PC-3 (cell line): ENCODE results near the gene PLCL1. TPM values are rescaled to one million over a fixed set of nuclear protein-coding genes. Genes with fewer than 3 reads are reported as not detected.

Experiments used
- ATAC-seq: fragments of 200-7000 bp; cut with Tn5 transposase; 2 replicates; pipeline ENCODE4 v1.9.1; 2020; ENCODE audit warnings: mild to moderate bottlenecking, moderate library complexity
- BruUV-seq: library from RNA; stranded (reverse); fragments of 400-500 nt; replicated peaks from 2 replicates; lab custom pipeline; 2021; lab: Mats Ljungman, UMichigan
- CTCF ChIA-PET: fragments of 300-600 bp; sonication (Branson Sonifier 250); formaldehyde crosslinking; loops from one replicate; lab custom pipeline; 2022; ENCODE audit warnings: antibody characterized with exemption; lab: Charles Lee
- POLR2A ChIA-PET: fragments of 300-600 bp; sonication (Branson Sonifier 250); formaldehyde crosslinking; loops from one replicate; lab custom pipeline; 2022; ENCODE audit warnings: antibody characterized with exemption; ENCODE audit not compliant: unreplicated experiment; lab: Charles Lee
- DNase-seq: peaks from one replicate; pipeline ENCODE4 v3.0.0-alpha.2; 2015
- H2AFZ ChIP-seq: fragments of 300-600 bp; sonication (generic); 2 replicates; pipeline ENCODE4 v1.6.0; 2016; ENCODE audit warnings: antibody characterized with exemption, low read length
- H3F3A ChIP-seq: fragments of 300-600 bp; sonication (generic); one replicate; pipeline ENCODE4 v1.6.0; 2017; ENCODE audit warnings: antibody characterized with exemption, low read length, control low read depth, mild to moderate bottlenecking; ENCODE audit not compliant: unreplicated experiment
- H3K27ac ChIP-seq: fragments of 300-600 bp; sonication (generic); 2 replicates; pipeline ENCODE4 v1.5.1; 2016; ENCODE audit warnings: mild to moderate bottlenecking, low read length
- H3K27me3 ChIP-seq: fragments of 300-600 bp; sonication (generic); 2 replicates; pipeline ENCODE4 v1.6.1; 2016; ENCODE audit warnings: low read length, mixed read lengths
- H3K36me3 ChIP-seq: fragments of 300-600 bp; sonication (generic); 2 replicates; pipeline ENCODE4 v1.6.1; 2016; ENCODE audit warnings: low read depth, mixed run types, low read length, mixed read lengths
- H3K4me1 ChIP-seq: fragments of 300-600 bp; sonication (generic); 2 replicates; pipeline ENCODE4 v1.5.1; 2016; ENCODE audit warnings: low read length; ENCODE audit not compliant: insufficient read depth
- H3K4me2 ChIP-seq: fragments of 300-600 bp; sonication (generic); 2 replicates; pipeline ENCODE4 v1.6.0; 2016; ENCODE audit warnings: low read length
- H3K4me3 ChIP-seq: fragments of 300-600 bp; sonication (generic); 2 replicates; pipeline ENCODE4 v1.5.1; 2016; ENCODE audit warnings: mild to moderate bottlenecking, low read length, mixed read lengths
- H3K79me2 ChIP-seq: fragments of 300-600 bp; sonication (generic); 2 replicates; pipeline ENCODE4 v1.6.1; 2017; ENCODE audit warnings: low read length, mixed read lengths
- H3K9ac ChIP-seq: fragments of 300-600 bp; sonication (generic); 2 replicates; pipeline ENCODE4 v1.6.0; 2016; ENCODE audit warnings: mild to moderate bottlenecking, low read length
- H3K9me2 ChIP-seq: fragments of 300-600 bp; sonication (generic); replicated peaks from 2 replicates; pipeline ENCODE4 v1.6.1; 2016; ENCODE audit warnings: mixed run types, low read length, mixed read lengths
- H3K9me3 ChIP-seq: fragments of 300-600 bp; sonication (generic); 2 replicates; pipeline ENCODE4 v1.6.1; 2016; ENCODE audit warnings: low read length, mixed read lengths
- H4K20me1 ChIP-seq: fragments of 300-600 bp; sonication (generic); 2 replicates; pipeline ENCODE4 v1.6.1; 2016; ENCODE audit warnings: low read length, mixed read lengths
- CTCF ChIP-seq: fragments of 300-600 bp; sonication (generic); conservative IDR thresholded peaks from 2 replicates; pipeline ENCODE4 v1.5.1; 2017; ENCODE audit warnings: antibody characterized with exemption, low read depth, mild to moderate bottlenecking, low read length
- EZH2 ChIP-seq: fragments of 300-600 bp; sonication (generic); IDR thresholded peaks from one replicate; pipeline ENCODE4 v1.6.1; 2017; ENCODE audit warnings: antibody characterized with exemption, mild to moderate bottlenecking, low read length; ENCODE audit not compliant: unreplicated experiment
- EZH2phosphoT487 ChIP-seq: fragments of 300-600 bp; sonication (generic); IDR thresholded peaks from 2 replicates; pipeline ENCODE4 v1.6.1; 2018; ENCODE audit warnings: mild to moderate bottlenecking, antibody characterized with exemption, low read length, borderline replicate concordance
- intact Hi-C: fragments of 100-400 bp; cut with micrococcal nuclease; formaldehyde crosslinking; loops from 2 replicates; pipeline ENCODE4 v1.9.0; 2023
- total RNA-seq: library from RNA; depleted of rRNA; stranded (reverse); fragments of >200 nt; gene quantifications from 2 replicates; pipeline ENCODE4 v1.2.3, GENCODE V29; 2014

Gene PLCL1
- total RNA-seq, 1 experiment from 2014 or later: not detected

GRCh38 chr2:197925204-197925603 is 120.8 kb downstream of the PLCL1 start:
- TF ChIP-seq CTCF (no peak), EZH2 (no peak)
- DNase-seq: no peak

GRCh38 chr2:197925976-197926375 is 121.6 kb downstream of the PLCL1 start:
- H4K20me1 ChIP-seq: no peaks in the 10 kb centered on the region
- DNase-seq (no peak), ATAC-seq (no peak)
- no peaks in the 10 kb centered on the region for H3K36me3 ChIP-seq
- TF ChIP-seq CTCF (no peak), EZH2 (no peak), EZH2phosphoT487 (no peak)
- H3K4me1 ChIP-seq: no peaks in the 10 kb centered on the region
- no peaks in the 10 kb centered on the region for H3K9me3 ChIP-seq
- H3K27me3 ChIP-seq: no peaks in the 10 kb centered on the region
- no peaks in the 10 kb centered on the region for H3K9me2 ChIP-seq
- POLR2A ChIA-PET: no interaction called here
- CTCF ChIA-PET: no interaction called here
- no peak overlapping the region for H3K4me2 ChIP-seq
- H3K4me3 ChIP-seq: no peak overlapping the region
- intact Hi-C loops: no loop called here
- H3K9ac ChIP-seq: no peak overlapping the region
- BruUV-seq: no TSS peak
- H3F3A ChIP-seq: no peaks in the 10 kb centered on the region
- H3K27ac ChIP-seq: no peak overlapping the region
- H3K79me2 ChIP-seq: no peaks in the 10 kb centered on the region
- H2AFZ ChIP-seq: no peak overlapping the region

More at GRCh38 chr2:197925204-197925603, 120.8 kb downstream of the PLCL1 start:
- Histone ChIP-seq H3K9ac (no peak overlapping the region), H2AFZ (no peak overlapping the region), H3K4me2 (no peak overlapping the region), H3K4me3 (no peak overlapping the region), H3K4me1 (no peaks in the 10 kb centered on the region), H3K36me3 (no peaks in the 10 kb centered on the region), H3K79me2 (no peaks in the 10 kb centered on the region), H3K27ac (no peak overlapping the region), H3F3A (no peaks in the 10 kb centered on the region), H4K20me1 (no peaks in the 10 kb centered on the region), H3K9me2 (no peaks in the 10 kb centered on the region), H3K27me3 (no peaks in the 10 kb centered on the region), H3K9me3 (no peaks in the 10 kb centered on the region)
- ChIA-PET POLR2A (no interaction called here), CTCF (no interaction called here)
- intact Hi-C loops: no loop called here
- no TSS peak for BruUV-seq
- ATAC-seq: no peak

GRCh38 chr2:197926673-197927072 is 122.3 kb downstream of the PLCL1 start:
- Histone ChIP-seq H3K9ac (no peak overlapping the region), H3K79me2 (no peaks in the 10 kb centered on the region), H3K4me2 (no peak overlapping the region), H2AFZ (no peak overlapping the region), H3K9me2 (no peaks in the 10 kb centered on the region), H4K20me1 (no peaks in the 10 kb centered on the region), H3K4me1 (no peaks in the 10 kb centered on the region), H3F3A (no peaks in the 10 kb centered on the region), H3K9me3 (no peaks in the 10 kb centered on the region), H3K27ac (no peak overlapping the region), H3K4me3 (no peak overlapping the region), H3K36me3 (no peaks in the 10 kb centered on the region), H3K27me3 (no peaks in the 10 kb centered on the region)
- intact Hi-C loops: no loop called here
- POLR2A ChIA-PET: no interaction called here
- no TSS peak for BruUV-seq
- DNase-seq (no peak), ATAC-seq (no peak)
- TF ChIP-seq EZH2phosphoT487: no peak
- no peak for TF ChIP-seq CTCF
- TF ChIP-seq EZH2: no peak
- CTCF ChIA-PET: no interaction called here
